Ascending aorta (tissue), 2 donors: ENCODE results near the gene TBC1D5. TPM values are rescaled to one million over a fixed set of nuclear protein-coding genes. Genes with fewer than 3 reads are reported as not detected.

Source experiments
- DNase-seq, 2 donors: peaks; one replicate each; pipeline ENCODE4 v3.0.0-alpha.2; 2019; ENCODE audit warnings: low spot score in 2 of 2
- H3K27ac ChIP-seq, 2 donors: fragments of 200-600 bp; sonication (generic); one replicate each; pipeline ENCODE4 v1.5.1; 2016 to 2017; ENCODE audit warnings: mild to moderate bottlenecking in 1 of 2
- H3K27me3 ChIP-seq: fragments of 200-600 bp; sonication (generic); one replicate; pipeline ENCODE4 v1.5.1; 2017
- H3K36me3 ChIP-seq, 2 donors: fragments of 200-600 bp; sonication (generic); one replicate each; pipeline ENCODE4 v1.5.1; 2016
- H3K4me1 ChIP-seq, 2 donors: fragments of 200-600 bp; sonication (generic); one replicate each; pipeline ENCODE4 v1.5.1; 2016 to 2017; ENCODE audit warnings: mild to moderate bottlenecking in 1 of 2
- H3K4me3 ChIP-seq, 2 donors: fragments of 200-600 bp; sonication (generic); one replicate each; pipeline ENCODE4 v1.5.1; 2016 to 2017; ENCODE audit warnings: mild to moderate bottlenecking in 1 of 2
- H3K9me3 ChIP-seq, 2 donors: fragments of 200-600 bp; sonication (generic); one replicate each; pipeline ENCODE4 v1.5.1; 2016
- CTCF ChIP-seq, 3 experiments: fragments of 200-600 bp in 2 of 3; fragments of 450-650 bp in 1 of 3; sonication (generic) in 2 of 3; IDR thresholded peaks; one replicate each; pipeline ENCODE4 v1.5.1; 2016 to 2019; ENCODE audit warnings: antibody characterized with exemption in 3 of 3, mild to moderate bottlenecking in 1 of 3, moderate library complexity in 1 of 3
- intact Hi-C: fragments of 100-400 bp; cut with DNase I; formaldehyde crosslinking; loops from one replicate; pipeline ENCODE4 v1.15.1; 2023
- total RNA-seq: library from RNA; depleted of rRNA; stranded (reverse); fragments of >200 nt; gene quantifications from one replicate; pipeline ENCODE4 v1.1.0, GENCODE V29; 2016

TBC1D5 gene
- total RNA-seq, 1 donor from 2014 or later, result 43.3 TPM

GRCh38 chr3:17238023-17238422 is 504.4 kb downstream of the TBC1D5 start:
- no peak for TF ChIP-seq CTCF (IDR thresholded peaks at IDR 0.05)
- no peak overlapping the region for H3K27ac ChIP-seq
- intact Hi-C loops, result loop anchor here (10.0 kb wide), 1 partner anchor 203 kb away; no protein-coding TSS in a partner anchor

GRCh38 chr3:17235310-17235709 is 507.1 kb downstream of the TBC1D5 start:
- Histone ChIP-seq H3K4me1 (peaks cover 0 to 3% of the 10 kb centered on the region in 2 donors), H3K4me3 (no peak overlapping the region), H3K27ac (no peak overlapping the region), H3K36me3 (no peaks in the 10 kb centered on the region), H3K27me3 (no peaks in the 10 kb centered on the region), H3K9me3 (no peaks in the 10 kb centered on the region)
- intact Hi-C loops, result loop anchor here (10.0 kb wide), 1 partner anchor 201 kb away; no protein-coding TSS in a partner anchor
- no peak for DNase-seq
- no peak for TF ChIP-seq CTCF (IDR thresholded peaks at IDR 0.05)

More at GRCh38 chr3:17238023-17238422, 504.4 kb downstream of the TBC1D5 start:
- no peaks in the 10 kb centered on the region for H3K27me3 ChIP-seq
- no peak for DNase-seq
- no peak overlapping the region for H3K4me3 ChIP-seq
- H3K36me3 ChIP-seq, result no peaks in the 10 kb centered on the region
- no peaks in the 10 kb centered on the region for H3K9me3 ChIP-seq
- H3K4me1 ChIP-seq, result peaks cover 0 to 2% of the 10 kb centered on the region in 2 donors

- intact Hi-C loops, result loop anchor here (10.0 kb wide), 1 partner anchor 200 kb away; no protein-coding TSS in a partner anchor
- H3K36me3 ChIP-seq, result no peaks in the 10 kb centered on the region
- no peak for TF ChIP-seq CTCF (IDR thresholded peaks at IDR 0.05)
- no peak overlapping the region for H3K4me3 ChIP-seq
- no peaks in the 10 kb centered on the region for H3K27me3 ChIP-seq
- DNase-seq, result no peak
- no peaks in the 10 kb centered on the region for H3K9me3 ChIP-seq
- H3K27ac ChIP-seq, result no peak overlapping the region
- peaks cover 0 to 3% of the 10 kb centered on the region in 2 donors for H3K4me1 ChIP-seq
Measured at GRCh38 chr3:17234382-17234781, 508.0 kb downstream of the TBC1D5 start.

- H3K27me3 ChIP-seq, result no peaks in the 10 kb centered on the region
- H3K27ac ChIP-seq, result no peak overlapping the region
- H3K9me3 ChIP-seq, result no peaks in the 10 kb centered on the region
- no peak for DNase-seq
- H3K4me1 ChIP-seq, result peaks cover 0 to 3% of the 10 kb centered on the region in 2 donors
- TF ChIP-seq CTCF (IDR thresholded peaks at IDR 0.05), result peak; percentile 54 to 79 (median 70)
- no peaks in the 10 kb centered on the region for H3K36me3 ChIP-seq
- no peak overlapping the region for H3K4me3 ChIP-seq
- intact Hi-C loops, result loop anchor here (1.0 to 10.0 kb wide), 4 partner anchors 39 to 632 kb away; partner anchors contain the start of gene PLCL2
Measured at GRCh38 chr3:17233398-17233800, 509.0 kb downstream of the TBC1D5 start.

- Histone ChIP-seq H3K9me3 (no peaks in the 10 kb centered on the region), H3K27me3 (no peaks in the 10 kb centered on the region), H3K4me3 (no peak overlapping the region), H3K36me3 (no peaks in the 10 kb centered on the region), H3K27ac (no peak overlapping the region), H3K4me1 (peaks cover 0 to 3% of the 10 kb centered on the region in 2 donors)
- intact Hi-C loops, result loop anchor here (2.0 to 10.0 kb wide), 3 partner anchors 38 to 348 kb away; partner anchors contain the start of gene PLCL2
- DNase-seq, result no peak
- no peak for TF ChIP-seq CTCF (IDR thresholded peaks at IDR 0.05)
Measured at GRCh38 chr3:17232442-17232841, 510.0 kb downstream of the TBC1D5 start.
